ENCODE measurements around the gene CCM2. TPM values are rescaled to one million over a fixed set of nuclear protein-coding genes. Genes with fewer than 3 reads are reported as not detected.

Gene CCM2
- total RNA-seq, 1 experiment from 2014 or later, result 26.2 TPM

- Histone ChIP-seq H3K4me1 (peaks cover 7% of the 10 kb centered on the region), H3K36me3 (peaks cover 13% of the 10 kb centered on the region), H3K27ac (no peak overlapping the region), H3K4me3 (no peak overlapping the region), H3K27me3 (no peaks in the 10 kb centered on the region), H3K9me3 (replicated peaks) (no peaks in the 10 kb centered on the region)
- no peak for DNase-seq
These were observed 36.8 kb downstream of the CCM2 start for GRCh38 chr7:45036796-45037195.

GRCh38 chr7:45037876-45038275 is 37.9 kb downstream of the CCM2 start:
- H3K36me3 ChIP-seq, result peaks cover 14% of the 10 kb centered on the region
- DNase-seq, result no peak
- H3K27ac ChIP-seq, result no peak overlapping the region
- no peaks in the 10 kb centered on the region for H3K9me3 ChIP-seq (replicated peaks)
- no peaks in the 10 kb centered on the region for H3K27me3 ChIP-seq
- peaks cover 7% of the 10 kb centered on the region for H3K4me1 ChIP-seq
- no peak overlapping the region for H3K4me3 ChIP-seq

- H3K36me3 ChIP-seq, result peaks cover 14% of the 10 kb centered on the region
- no peak overlapping the region for H3K4me3 ChIP-seq
- no peaks in the 10 kb centered on the region for H3K27me3 ChIP-seq
- H3K9me3 ChIP-seq (replicated peaks), result no peaks in the 10 kb centered on the region
- no peak overlapping the region for H3K27ac ChIP-seq
- no peaks in the 10 kb centered on the region; the same call in 1 of the 2 replicates for H3K4me1 ChIP-seq
- DNase-seq, result no peak
These were observed 39.1 kb downstream of the CCM2 start for GRCh38 chr7:45039106-45039505.

GRCh38 chr7:45044338-45044737 is 44.3 kb downstream of the CCM2 start:
- no peaks in the 10 kb centered on the region for H3K4me1 ChIP-seq
- no peak for DNase-seq
- H3K4me3 ChIP-seq, result no peak overlapping the region
- H3K27ac ChIP-seq, result no peak overlapping the region
- peaks cover 11% of the 10 kb centered on the region for H3K36me3 ChIP-seq
- H3K27me3 ChIP-seq, result no peaks in the 10 kb centered on the region
- no peaks in the 10 kb centered on the region for H3K9me3 ChIP-seq (replicated peaks)

- H3K4me3 ChIP-seq, result no peak overlapping the region
- no peaks in the 10 kb centered on the region for H3K9me3 ChIP-seq (replicated peaks)
- no peaks in the 10 kb centered on the region for H3K27me3 ChIP-seq
- no peaks in the 10 kb centered on the region for H3K36me3 ChIP-seq
- no peak overlapping the region for H3K27ac ChIP-seq
- DNase-seq, result no peak
- H3K4me1 ChIP-seq, result peaks cover 3% of the 10 kb centered on the region; the same call in 1 of the 2 replicates
These were observed 48.7 kb downstream of the CCM2 start for GRCh38 chr7:45048748-45049147.

GRCh38 chr7:45050198-45050597 is 50.2 kb downstream of the CCM2 start:
- Histone ChIP-seq H3K27ac (no peak overlapping the region), H3K36me3 (no peaks in the 10 kb centered on the region), H3K4me1 (peaks cover 3% of the 10 kb centered on the region; the same call in 1 of the 2 replicates), H3K27me3 (no peaks in the 10 kb centered on the region), H3K4me3 (no peak overlapping the region), H3K9me3 (replicated peaks) (no peaks in the 10 kb centered on the region)
- no peak for DNase-seq

- H3K36me3 ChIP-seq, result no peaks in the 10 kb centered on the region
- no peaks in the 10 kb centered on the region for H3K27me3 ChIP-seq
- no peak overlapping the region for H3K27ac ChIP-seq
- H3K4me1 ChIP-seq, result peaks cover 3% of the 10 kb centered on the region; the same call in 1 of the 2 replicates
- peak; percentile 46 to 61 for DNase-seq
- no peaks in the 10 kb centered on the region for H3K9me3 ChIP-seq (replicated peaks)
- no peak overlapping the region for H3K4me3 ChIP-seq
These were observed 52.0 kb downstream of the CCM2 start for GRCh38 chr7:45052011-45052410.

- H3K27me3 ChIP-seq, result no peaks in the 10 kb centered on the region
- DNase-seq, result no peak
- H3K4me3 ChIP-seq, result no peak overlapping the region
- peaks cover 3% of the 10 kb centered on the region; the same call in 1 of the 2 replicates for H3K4me1 ChIP-seq
- no peak overlapping the region for H3K27ac ChIP-seq
- no peaks in the 10 kb centered on the region for H3K9me3 ChIP-seq (replicated peaks)
- no peaks in the 10 kb centered on the region for H3K36me3 ChIP-seq
These were observed 53.4 kb downstream of the CCM2 start for GRCh38 chr7:45053401-45053800.

GRCh38 chr7:45053941-45054340 is 53.9 kb downstream of the CCM2 start:
- H3K27ac ChIP-seq, result no peak overlapping the region
- H3K9me3 ChIP-seq (replicated peaks), result no peaks in the 10 kb centered on the region
- no peak overlapping the region for H3K4me3 ChIP-seq
- peaks cover 3% of the 10 kb centered on the region; the same call in 1 of the 2 replicates for H3K4me1 ChIP-seq
- no peaks in the 10 kb centered on the region for H3K36me3 ChIP-seq
- H3K27me3 ChIP-seq, result no peaks in the 10 kb centered on the region
- no peak for DNase-seq

- H3K27me3 ChIP-seq, result no peaks in the 10 kb centered on the region
- no peaks in the 10 kb centered on the region for H3K36me3 ChIP-seq
- H3K4me1 ChIP-seq, result peaks cover 3% of the 10 kb centered on the region; the same call in 1 of the 2 replicates
- H3K9me3 ChIP-seq (replicated peaks), result no peaks in the 10 kb centered on the region
- H3K4me3 ChIP-seq, result no peak overlapping the region
- no peak for DNase-seq
- no peak overlapping the region for H3K27ac ChIP-seq
These were observed 54.4 kb downstream of the CCM2 start for GRCh38 chr7:45054442-45054841.

GRCh38 chr7:45055016-45055415 is 55.0 kb downstream of the CCM2 start:
- Histone ChIP-seq H3K4me1 (peaks cover 3% of the 10 kb centered on the region; the same call in 1 of the 2 replicates), H3K27ac (no peak overlapping the region), H3K4me3 (no peak overlapping the region), H3K27me3 (no peaks in the 10 kb centered on the region), H3K9me3 (replicated peaks) (no peaks in the 10 kb centered on the region), H3K36me3 (no peaks in the 10 kb centered on the region)
- DNase-seq, result no peak

- no peaks in the 10 kb centered on the region for H3K27me3 ChIP-seq
- H3K36me3 ChIP-seq, result no peaks in the 10 kb centered on the region
- no peak overlapping the region for H3K27ac ChIP-seq
- DNase-seq, result no peak
- H3K9me3 ChIP-seq (replicated peaks), result no peaks in the 10 kb centered on the region
- peaks cover 3% of the 10 kb centered on the region; the same call in 1 of the 2 replicates for H3K4me1 ChIP-seq
- H3K4me3 ChIP-seq, result no peak overlapping the region
These were observed 55.7 kb downstream of the CCM2 start for GRCh38 chr7:45055594-45056219.

GRCh38 chr7:45057878-45058277 is 57.9 kb downstream of the CCM2 start:
- no peaks in the 10 kb centered on the region for H3K9me3 ChIP-seq (replicated peaks)

GRCh38 chr7:45060295-45060694 is 60.3 kb downstream of the CCM2 start:
- peaks cover 13% of the 10 kb centered on the region; the same call in 1 of the 2 replicates for H3K36me3 ChIP-seq

More at GRCh38 chr7:45057878-45058277, 57.9 kb downstream of the CCM2 start:
- DNase-seq, result no peak
- Histone ChIP-seq H3K4me1 (no peaks in the 10 kb centered on the region), H3K27me3 (no peaks in the 10 kb centered on the region), H3K36me3 (no peaks in the 10 kb centered on the region), H3K27ac (no peak overlapping the region), H3K4me3 (no peak overlapping the region)

GRCh38 chr7:45061352-45061751 is 61.4 kb downstream of the CCM2 start:
- Histone ChIP-seq H3K9me3 (replicated peaks) (no peaks in the 10 kb centered on the region), H3K27me3 (no peaks in the 10 kb centered on the region), H3K36me3 (peaks cover 13% of the 10 kb centered on the region; the same call in 1 of the 2 replicates), H3K27ac (no peak overlapping the region), H3K4me3 (no peak overlapping the region), H3K4me1 (no peaks in the 10 kb centered on the region)
- DNase-seq, result no peak

More at GRCh38 chr7:45060295-45060694, 60.3 kb downstream of the CCM2 start:
- Histone ChIP-seq H3K4me3 (no peak overlapping the region), H3K27me3 (no peaks in the 10 kb centered on the region), H3K27ac (no peak overlapping the region), H3K4me1 (no peaks in the 10 kb centered on the region), H3K9me3 (replicated peaks) (no peaks in the 10 kb centered on the region)
- no peak for DNase-seq
